Anterior cingulate cortex (tissue), 58 donors: Measurements from ENCODE around the gene CPVL.
A peak's percentile ranks its signal among the peaks of the same experiment; 100 is the strongest.

Experiments
- DNase-seq, 58 donors: peaks; one replicate each; lab custom pipeline; 2025; lab: John Stamatoyannopoulos, UW

Gene CPVL

GRCh38 chr7:29158795-29159423, 12.6 kb upstream of the CPVL start:
- no peak for DNase-seq

- DNase-seq, result no peak
Measured at GRCh38 chr7:29156907-29157452, 10.6 kb upstream of the CPVL start.

- no peak for DNase-seq
Measured at GRCh38 chr7:29154076-29154475, 7.7 kb upstream of the CPVL start.

GRCh38 chr7:29150856-29151255, 4.5 kb upstream of the CPVL start:
- DNase-seq, result no peak

GRCh38 chr7:29149036-29149435, 2.7 kb upstream of the CPVL start:
- no peak for DNase-seq

- DNase-seq, result no peak
Measured at GRCh38 chr7:29147821-29148220, 1.5 kb upstream of the CPVL start.

- no peak for DNase-seq
Measured at GRCh38 chr7:29146888-29147609, 712 bp upstream of the CPVL start.

- no peak for DNase-seq
Measured at GRCh38 chr7:29145553-29146056, 732 bp downstream of the CPVL start.

GRCh38 chr7:29143751-29144150, 2.6 kb downstream of the CPVL start:
- DNase-seq, result no peak

- DNase-seq, result no peak
Measured at GRCh38 chr7:29142021-29142727, 4.2 kb downstream of the CPVL start.

- peak in 2 of 58 donors; percentile 3 to 7 for DNase-seq
Measured at GRCh38 chr7:29140873-29141468, 5.4 kb downstream of the CPVL start.

- DNase-seq, result no peak
Measured at GRCh38 chr7:29139796-29140195, 6.5 kb downstream of the CPVL start.

GRCh38 chr7:29139191-29139590, 7.1 kb downstream of the CPVL start:
- DNase-seq, result no peak

- DNase-seq, result no peak
Measured at GRCh38 chr7:29138588-29138987, 7.7 kb downstream of the CPVL start.

- no peak for DNase-seq
Measured at GRCh38 chr7:29135846-29136245, 10.5 kb downstream of the CPVL start.

GRCh38 chr7:29132980-29133379, 13.4 kb downstream of the CPVL start:
- DNase-seq, result no peak

- DNase-seq, result no peak
Measured at GRCh38 chr7:29131678-29132077, 14.7 kb downstream of the CPVL start.

- DNase-seq, result no peak
Measured at GRCh38 chr7:29130096-29130495, 16.2 kb downstream of the CPVL start.

GRCh38 chr7:29127527-29127926, 18.8 kb downstream of the CPVL start:
- DNase-seq, result no peak

- no peak for DNase-seq
Measured at GRCh38 chr7:29126804-29127203, 19.5 kb downstream of the CPVL start.
